SK-N-SH (cell line): ENCODE measurements around the gene RBM18.

ENCODE experiments used
- CTCF ChIP-seq: fragments of 200-600 bp; sonication (generic); IDR thresholded peaks from 2 replicates; pipeline ENCODE4 v1.6.1; 2017; ENCODE audit warnings: antibody characterized with exemption, mild to moderate bottlenecking, moderate library complexity
- FOXM1 ChIP-seq: IDR thresholded peaks from 2 replicates; pipeline ENCODE4 v1.4.0; 2012; ENCODE audit warnings: low read depth, mild to moderate bottlenecking
- MAX ChIP-seq: IDR thresholded peaks from 2 replicates; pipeline ENCODE4 v1.4.0; 2012; ENCODE audit warnings: low read depth
- MEF2A ChIP-seq: IDR thresholded peaks from 2 replicates; pipeline ENCODE4 v1.4.0; 2012; ENCODE audit warnings: low read depth, borderline replicate concordance
- POLR2AphosphoS5 ChIP-seq: IDR thresholded peaks from 2 replicates; pipeline ENCODE4 v1.6.1; 2012; ENCODE audit warnings: low read depth, low read length
- USF2 ChIP-seq: fragments of 150-350 bp; IDR thresholded peaks from 2 replicates; pipeline ENCODE4 v1.6.1; 2017; ENCODE audit warnings: antibody characterized with exemption, low read length, low read depth, borderline replicate concordance
- ZBTB33 ChIP-seq: IDR thresholded peaks from 2 replicates; pipeline ENCODE4 v1.4.0; 2012; ENCODE audit warnings: low read depth, borderline replicate concordance

- TF ChIP-seq CTCF (no peak), FOXM1 (no peak), POLR2AphosphoS5 (no peak), MEF2A (no peak), ZBTB33 (no peak), USF2 (no peak), MAX (no peak)
Measured at GRCh38 chr9:122207096-122207495, 57.5 kb downstream of the RBM18 start.
